H9 (cell line): Measurements from ENCODE around the gene RIMBP2. TPM values are rescaled to one million over a fixed set of nuclear protein-coding genes. Genes with fewer than 3 reads are reported as not detected.

Experiments used
- DNase-seq: peaks from one replicate; pipeline ENCODE4 v3.0.0-alpha.2; 2017
- H2AFZ ChIP-seq: one replicate; pipeline ENCODE4 v1.6.1; 2013; ENCODE audit warnings: mild to moderate bottlenecking, low read length, control low read depth, moderate library complexity
- H2AK5ac ChIP-seq: 2 replicates; pipeline ENCODE4 v1.6.1; 2013; ENCODE audit warnings: low read length, control low read depth, mixed read lengths; ENCODE audit not compliant: insufficient read length
- H2BK120ac ChIP-seq: one replicate; pipeline ENCODE4 v1.6.1; 2013; ENCODE audit warnings: low read depth, mild to moderate bottlenecking, low read length, control low read depth, inconsistent platforms; ENCODE audit not compliant: poor library complexity, severe bottlenecking
- H2BK12ac ChIP-seq: 2 replicates; pipeline ENCODE4 v1.6.1; 2013; ENCODE audit warnings: low read length, control low read depth, mixed read lengths, low read depth; ENCODE audit not compliant: insufficient read length
- H2BK15ac ChIP-seq: 2 replicates; pipeline ENCODE4 v1.6.1; 2013; ENCODE audit warnings: low read depth, low read length, control low read depth
- H2BK20ac ChIP-seq: one replicate; pipeline ENCODE4 v1.6.1; 2013; ENCODE audit warnings: low read depth, mild to moderate bottlenecking, low read length, control low read depth, inconsistent platforms; ENCODE audit not compliant: poor library complexity, severe bottlenecking
- H2BK5ac ChIP-seq: 2 replicates; pipeline ENCODE4 v1.6.1; 2013; ENCODE audit warnings: low read length, control low read depth, mixed read lengths; ENCODE audit not compliant: insufficient read length
- H3K14ac ChIP-seq: 2 replicates; pipeline ENCODE4 v1.6.1; 2013; ENCODE audit warnings: low read length, control low read depth; ENCODE audit not compliant: insufficient read depth
- H3K18ac ChIP-seq: 2 replicates; pipeline ENCODE4 v1.6.1; 2013; ENCODE audit warnings: low read depth, mild to moderate bottlenecking, mixed read lengths, low read length, control low read depth; ENCODE audit not compliant: insufficient read length
- H3K23ac ChIP-seq: 2 replicates; pipeline ENCODE4 v1.6.1; 2013; ENCODE audit warnings: low read length, control low read depth, mixed read lengths, low read depth; ENCODE audit not compliant: insufficient read length
- H3K23me2 ChIP-seq: 2 replicates; pipeline ENCODE4 v1.6.1; 2013; ENCODE audit warnings: low read depth, mild to moderate bottlenecking, mixed read lengths, low read length, control low read depth; ENCODE audit not compliant: insufficient read length, poor library complexity, severe bottlenecking
- H3K27ac ChIP-seq: 2 replicates; pipeline ENCODE4 v1.5.1; 2013; ENCODE audit warnings: low read length, control low read depth, mixed read lengths, low read depth; ENCODE audit not compliant: insufficient read length
- H3K27me3 ChIP-seq: 2 replicates; pipeline ENCODE4 v1.6.1; 2013; ENCODE audit warnings: low read length, control low read depth, inconsistent platforms; ENCODE audit not compliant: insufficient read depth
- H3K4ac ChIP-seq: 2 replicates; pipeline ENCODE4 v1.6.1; 2013; ENCODE audit warnings: low read depth, mild to moderate bottlenecking, control low read depth, inconsistent platforms, low read length, moderate library complexity
- H3K4me1 ChIP-seq: 2 replicates; pipeline ENCODE4 v1.6.1; 2013; ENCODE audit warnings: low read length, control low read depth, inconsistent platforms; ENCODE audit not compliant: insufficient read depth
- H3K4me2 ChIP-seq: 2 replicates; pipeline ENCODE4 v1.6.1; 2013; ENCODE audit warnings: low read length, control low read depth, mixed read lengths; ENCODE audit not compliant: insufficient read length, insufficient read depth
- H3K56ac ChIP-seq: 2 replicates; pipeline ENCODE4 v1.6.1; 2013; ENCODE audit warnings: low read depth, mild to moderate bottlenecking, mixed read lengths, low read length, control low read depth; ENCODE audit not compliant: insufficient read length
- H3K79me1 ChIP-seq: 2 replicates; pipeline ENCODE4 v1.6.1; 2013; ENCODE audit warnings: low read depth, mild to moderate bottlenecking, moderate library complexity, low read length, control low read depth, inconsistent platforms; ENCODE audit not compliant: insufficient read depth, poor library complexity, severe bottlenecking
- H3K79me2 ChIP-seq: 2 replicates; pipeline ENCODE4 v1.6.1; 2013; ENCODE audit warnings: low read length, control low read depth, inconsistent platforms; ENCODE audit not compliant: insufficient read depth
- H3K9ac ChIP-seq: 2 replicates; pipeline ENCODE4 v1.6.1; 2013; ENCODE audit warnings: low read length, control low read depth, mixed read lengths; ENCODE audit not compliant: insufficient read length; ENCODE audit errors: extremely low read depth
- H3K9me3 ChIP-seq: one replicate; pipeline ENCODE4 v1.6.1; 2013; ENCODE audit warnings: low read depth, low read length, inconsistent platforms; ENCODE audit not compliant: control insufficient read depth
- H3T11ph ChIP-seq: one replicate; pipeline ENCODE4 v1.6.1; 2013; ENCODE audit warnings: mild to moderate bottlenecking, low read length, control low read depth, inconsistent platforms
- H4K20me1 ChIP-seq: one replicate; pipeline ENCODE4 v1.6.1; 2013; ENCODE audit not compliant: control insufficient read depth, insufficient read length, insufficient read depth
- H4K5ac ChIP-seq: 2 replicates; pipeline ENCODE4 v1.6.1; 2013; ENCODE audit warnings: low read depth, mild to moderate bottlenecking, mixed read lengths, low read length, control low read depth; ENCODE audit not compliant: insufficient read length
- H4K8ac ChIP-seq: replicated peaks from 2 replicates; pipeline ENCODE4 v1.6.1; 2013; ENCODE audit warnings: low read length, control low read depth, mixed read lengths, low read depth; ENCODE audit not compliant: insufficient read length
- H4K91ac ChIP-seq: 2 replicates; pipeline ENCODE4 v1.6.1; 2013; ENCODE audit warnings: low read depth, mild to moderate bottlenecking, moderate library complexity, mixed read lengths, low read length, control low read depth; ENCODE audit not compliant: insufficient read length
- H3K27ac Mint-ChIP-seq, 3 experiments: 2 replicates in 2 of 3; 3 replicates in 1 of 3; pipeline ENCODE4 v1.8.0; 2020 to 2021; ENCODE audit warnings: mixed read lengths in 3 of 3, mild to moderate bottlenecking in 1 of 3, moderate library complexity in 1 of 3
- H3K27me3 Mint-ChIP-seq: 2 replicates; pipeline ENCODE4 v1.8.0; 2021; ENCODE audit warnings: low read depth, mild to moderate bottlenecking, moderate library complexity, mixed read lengths
- H3K36me3 Mint-ChIP-seq, 3 experiments: 2 replicates in 2 of 3; 3 replicates in 1 of 3; pipeline ENCODE4 v1.8.0; 2020 to 2021; ENCODE audit warnings: low read depth in 3 of 3, mixed read lengths in 3 of 3; ENCODE audit not compliant: insufficient read depth in 1 of 3
- H3K4me1 Mint-ChIP-seq, 2 experiments: 2 replicates each; pipeline ENCODE4 v1.8.0; 2020; ENCODE audit warnings: mixed read lengths in 2 of 2
- H3K4me3 Mint-ChIP-seq, 2 experiments: 2 replicates in 1 of 2; 3 replicates in 1 of 2; pipeline ENCODE4 v1.8.0; 2020 to 2021; ENCODE audit warnings: mild to moderate bottlenecking in 2 of 2, mixed read lengths in 2 of 2, moderate library complexity in 1 of 2
- H3K9me3 Mint-ChIP-seq, 2 experiments: 2 replicates in 1 of 2; 3 replicates in 1 of 2; pipeline ENCODE4 v1.8.0; 2020; ENCODE audit warnings: mild to moderate bottlenecking in 2 of 2, mixed read lengths in 2 of 2, moderate library complexity in 1 of 2
- CTCF ChIP-seq: fragments of 200-600 bp; sonication (generic); conservative IDR thresholded peaks from 3 replicates; pipeline ENCODE4 v1.8.0; 2021; ENCODE audit warnings: antibody characterized with exemption, mild to moderate bottlenecking
- WGBS: extraction: QIAGEN DNeasy Blood & Tissue Kit; methylation state at CpG from one replicate; pipeline ENCODE4 v1.1.7; 2013; ENCODE audit warnings: missing lambda C conversion rate, low lambda C conversion rate, mixed read lengths; ENCODE audit not compliant: insufficient read length; ENCODE audit errors: extremely low coverage; 5-methylcytosine and 5-hydroxymethylcytosine counted together
- total RNA-seq: library from RNA; stranded (reverse); gene quantifications from 2 replicates; pipeline ENCODE4 v1.2.1, GENCODE V29; 2021

RIMBP2 gene
- total RNA-seq, 1 experiment from 2014 or later = 0.70 TPM

DNA sequence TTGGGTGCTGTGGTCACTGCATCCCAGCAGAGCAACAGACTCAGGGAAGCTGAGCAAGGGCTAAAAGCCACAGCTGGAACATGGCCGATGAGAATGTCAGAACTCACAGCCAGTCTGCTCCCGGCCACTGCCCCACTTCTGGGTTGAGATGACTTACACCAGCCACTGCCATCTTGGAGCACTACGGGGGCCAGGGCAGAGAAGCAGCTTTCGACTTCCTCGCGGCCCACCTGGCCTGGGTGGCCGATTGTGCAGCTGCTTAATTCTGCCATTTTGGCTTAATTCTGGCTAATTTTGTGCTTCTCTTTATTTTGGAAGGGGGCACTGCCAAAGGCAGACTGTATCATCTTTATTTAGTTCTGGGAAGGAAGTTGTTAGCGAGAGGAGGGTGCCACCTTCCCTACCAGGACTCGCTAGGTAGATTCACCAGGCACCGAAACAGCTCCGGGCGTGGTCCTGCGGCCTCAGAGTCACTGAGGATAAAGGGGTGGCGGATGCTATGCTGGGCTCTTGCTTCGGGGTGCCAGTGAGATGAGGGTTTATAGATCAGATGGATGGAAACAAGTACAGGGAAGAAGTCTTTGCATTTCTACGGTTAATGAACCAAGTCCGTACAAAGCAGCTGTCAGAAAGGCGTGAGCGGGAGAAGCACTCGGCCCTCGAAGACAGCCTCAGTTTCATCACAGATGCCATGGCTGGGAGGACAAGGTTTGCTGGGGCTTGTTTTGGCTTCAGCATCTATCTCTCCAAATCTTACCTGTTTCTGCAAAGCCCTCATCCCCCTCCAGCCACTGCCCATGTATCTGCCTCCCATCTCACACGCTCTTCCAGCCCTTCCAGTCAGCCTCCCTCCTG is 230.6 kb downstream of the RIMBP2 start:
- no peak overlapping the region for H3K9ac ChIP-seq
- no peak overlapping the region for H3K27ac ChIP-seq
- H3K27ac Mint-ChIP-seq = no peak overlapping the region; a peak in 1 of 7 replicates

More for the DNA sequence above, 230.6 kb downstream of the RIMBP2 start:
- Histone ChIP-seq H2AFZ (no peak overlapping the region), H3K14ac (no peak overlapping the region; the same call in 1 of the 2 replicates), H3K79me1 (no peaks in the 10 kb centered on the region), H2BK20ac (no peak overlapping the region), H3T11ph (no peak overlapping the region), H3K4ac (no peak overlapping the region), H3K4me2 (no peak overlapping the region), H3K18ac (no peak overlapping the region), H3K23ac (no peak overlapping the region), H3K4me1 (no peaks in the 10 kb centered on the region; the same call in 1 of the 2 replicates), H2BK15ac (no peak overlapping the region), H3K27me3 (no peaks in the 10 kb centered on the region), H4K8ac (no peak overlapping the region), H3K56ac (no peak overlapping the region), H2BK5ac (no peak overlapping the region), H2AK5ac (no peak overlapping the region), H2BK12ac (no peak overlapping the region), H3K9me3 (no peaks in the 10 kb centered on the region), H3K79me2 (no peaks in the 10 kb centered on the region), H2BK120ac (no peak overlapping the region), H4K20me1 (no peaks in the 10 kb centered on the region), H4K5ac (no peak overlapping the region), H4K91ac (no peak overlapping the region), H3K23me2 (no peaks in the 10 kb centered on the region)
- peaks cover 13 to 19% of the 10 kb centered on the region in 2 experiments for H3K4me1 Mint-ChIP-seq
- peaks cover 28% of the 10 kb centered on the region for H3K27me3 Mint-ChIP-seq
- no peak overlapping the region for H3K4me3 Mint-ChIP-seq
- H3K9me3 Mint-ChIP-seq = peaks cover 0 to 6% of the 10 kb centered on the region in 2 experiments; a peak in 3 of 5 replicates
- H3K36me3 Mint-ChIP-seq = no peaks in the 10 kb centered on the region; a peak in 2 of 7 replicates
- no peak for DNase-seq
- no CpG with 5 or more reads among the region's 22 CpGs for WGBS
- no peak for TF ChIP-seq CTCF
